GM23338 (cell line): Measurements from ENCODE around the gene CALML5. TPM values are rescaled to one million over a fixed set of nuclear protein-coding genes. Genes with fewer than 3 reads are reported as not detected.

Experiments
- ATAC-seq: fragments of 200-7000 bp; cut with Tn5 transposase; 3 replicates; pipeline ENCODE4 v1.9.1; 2020
- DNase-seq: peaks from one replicate; pipeline ENCODE4 v3.0.0-alpha.2; 2015; ENCODE audit warnings: low spot score
- H2AFZ ChIP-seq: fragments of 200-600 bp; sonication (generic); 2 replicates; pipeline ENCODE4 v1.8.0; 2016; ENCODE audit warnings: antibody characterized with exemption, mild to moderate bottlenecking, moderate library complexity
- H3F3A ChIP-seq: fragments of 200-600 bp; sonication (generic); replicated peaks from 2 replicates; pipeline ENCODE4 v1.8.0; 2017; ENCODE audit warnings: antibody characterized with exemption, mixed run types, low read depth
- H3K27ac ChIP-seq: fragments of 200-600 bp; sonication (generic); 2 replicates; pipeline ENCODE4 v1.6.1; 2016; ENCODE audit warnings: low read depth
- H3K27me3 ChIP-seq: fragments of 200-600 bp; sonication (generic); 2 replicates; pipeline ENCODE4 v1.8.0; 2016; ENCODE audit warnings: mild to moderate bottlenecking, mixed run types, moderate library complexity; ENCODE audit not compliant: insufficient read depth
- H3K36me3 ChIP-seq: fragments of 200-600 bp; sonication (generic); 2 replicates; pipeline ENCODE4 v1.8.0; 2016; ENCODE audit warnings: mild to moderate bottlenecking; ENCODE audit not compliant: insufficient read depth
- H3K4me1 ChIP-seq: fragments of 200-600 bp; sonication (generic); 2 replicates; pipeline ENCODE4 v1.8.0; 2016; ENCODE audit warnings: mild to moderate bottlenecking, moderate library complexity; ENCODE audit not compliant: insufficient read depth
- H3K4me2 ChIP-seq: fragments of 200-600 bp; sonication (generic); 2 replicates; pipeline ENCODE4 v1.7.1; 2017; ENCODE audit warnings: mixed run types
- H3K4me3 ChIP-seq: fragments of 200-600 bp; sonication (generic); 2 replicates; pipeline ENCODE4 v1.6.1; 2016; ENCODE audit warnings: mixed run types
- H3K79me2 ChIP-seq: fragments of 200-600 bp; sonication (generic); replicated peaks from 2 replicates; pipeline ENCODE4 v1.8.0; 2017; ENCODE audit warnings: mild to moderate bottlenecking; ENCODE audit not compliant: insufficient read depth
- H3K9me2 ChIP-seq: fragments of 200-600 bp; sonication (generic); 2 replicates; pipeline ENCODE4 v1.8.0; 2017; ENCODE audit not compliant: insufficient read depth
- H4K20me1 ChIP-seq: fragments of 200-600 bp; sonication (generic); replicated peaks from 2 replicates; pipeline ENCODE4 v1.8.0; 2017; ENCODE audit warnings: mild to moderate bottlenecking; ENCODE audit not compliant: insufficient read depth
- H3K27ac Mint-ChIP-seq: 2 replicates; pipeline ENCODE4 v1.8.0; 2020; ENCODE audit warnings: inconsistent platforms, mild to moderate bottlenecking, moderate library complexity, mixed read lengths
- H3K27me3 Mint-ChIP-seq: 3 replicates; pipeline ENCODE4 v1.8.0; 2022; ENCODE audit warnings: low read depth, mild to moderate bottlenecking, moderate library complexity, mixed read lengths, inconsistent platforms; ENCODE audit not compliant: insufficient read depth, poor library complexity
- H3K36me3 Mint-ChIP-seq: 3 replicates; pipeline ENCODE4 v1.8.0; 2021; ENCODE audit warnings: low read depth, mild to moderate bottlenecking, inconsistent platforms, moderate library complexity, mixed read lengths
- H3K4me1 Mint-ChIP-seq: 3 replicates; pipeline ENCODE4 v1.8.0; 2020; ENCODE audit warnings: mild to moderate bottlenecking, inconsistent platforms, mixed read lengths
- H3K4me3 Mint-ChIP-seq: 3 replicates; pipeline ENCODE4 v1.8.0; 2021; ENCODE audit warnings: moderate library complexity, mild to moderate bottlenecking, inconsistent platforms, mixed read lengths
- H3K9me3 Mint-ChIP-seq: 3 replicates; pipeline ENCODE4 v1.8.0; 2020; ENCODE audit warnings: moderate library complexity, mild to moderate bottlenecking, inconsistent platforms, mixed read lengths
- CREB1 ChIP-seq: fragments of 250-450 bp; sonication (Bioruptor Pico); IDR thresholded peaks from 2 replicates; pipeline ENCODE4 v1.5.0; 2020; ENCODE audit warnings: low read depth, mild to moderate bottlenecking, moderate library complexity
- JUNB ChIP-seq: IDR thresholded peaks from one replicate; pipeline ENCODE4 v1.6.1; 2016; ENCODE audit warnings: antibody characterized with exemption; ENCODE audit not compliant: unreplicated experiment
- STAT1 ChIP-seq: IDR thresholded peaks from one replicate; pipeline ENCODE4 v1.6.1; 2016; ENCODE audit warnings: antibody characterized with exemption; ENCODE audit not compliant: unreplicated experiment
- polyA plus RNA-seq: library from polyadenylated mRNA; unstranded; fragments of >200 nt; fragmentation: Nextera tagmentation; extraction: Ambion mirVana; gene quantifications from 2 replicates; pipeline ENCODE4 v1.2.1, GENCODE V29; 2016
- total RNA-seq: library from RNA; depleted of rRNA; stranded (reverse); fragments of >200 nt; shearing (Covaris generic); gene quantifications from 2 replicates; pipeline ENCODE4 v1.2.3, GENCODE V29; 2014
- TF ChIP-seq, protein P1 (sequence below): fragments of 250-450 bp; sonication (Bioruptor Pico); IDR thresholded peaks from 2 replicates; pipeline ENCODE4 v1.5.0; 2020; ENCODE audit warnings: mild to moderate bottlenecking, moderate library complexity
- TF ChIP-seq, protein P2 (sequence below): IDR thresholded peaks from one replicate; pipeline ENCODE4 v1.6.1; 2018; ENCODE audit warnings: antibody characterized with exemption; ENCODE audit not compliant: unreplicated experiment

The CALML5 gene
- total and polyA plus RNA-seq, 2 experiments from 2014 or later, result 0.40 TPM; not detected in 1

DNA sequence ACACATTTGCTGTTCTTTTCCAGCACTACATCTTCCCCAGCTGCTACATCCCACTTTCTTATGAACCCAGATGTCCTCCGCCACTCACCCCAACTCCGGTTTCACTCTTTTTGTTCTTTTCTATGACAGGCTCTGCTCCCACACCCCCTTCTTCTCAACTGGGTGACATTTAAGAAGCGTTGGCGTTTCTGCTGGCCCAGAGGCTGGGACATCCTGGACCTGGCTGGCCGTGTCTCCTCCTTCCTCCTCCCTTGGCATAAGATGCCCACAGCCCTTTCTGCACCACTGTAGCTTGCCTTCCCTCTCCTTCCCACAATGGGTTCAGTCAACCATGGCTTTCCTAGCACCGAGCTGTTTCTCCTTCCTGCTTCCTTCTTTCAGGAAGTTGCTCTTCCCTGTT, 9.4 kb upstream of the CALML5 start:
- Mint-ChIP-seq H3K9me3 (no peaks in the 10 kb centered on the region), H3K4me1 (peaks cover 22% of the 10 kb centered on the region), H3K4me3 (no peak overlapping the region), H3K36me3 (no peaks in the 10 kb centered on the region), H3K27me3 (peaks cover 5% of the 10 kb centered on the region), H3K27ac (no peak overlapping the region; the same call in 1 of the 2 replicates)
- Histone ChIP-seq H2AFZ (no peak overlapping the region), H3K4me3 (no peak overlapping the region), H3K4me2 (no peak overlapping the region), H3K27me3 (no peaks in the 10 kb centered on the region), H3F3A (no peaks in the 10 kb centered on the region), H3K79me2 (no peaks in the 10 kb centered on the region), H3K27ac (no peak overlapping the region), H4K20me1 (no peaks in the 10 kb centered on the region), H3K4me1 (peaks cover 6% of the 10 kb centered on the region; the same call in 1 of the 2 replicates), H3K9me2 (no peaks in the 10 kb centered on the region), H3K36me3 (no peaks in the 10 kb centered on the region)
- ATAC-seq (no peak), DNase-seq (no peak)
- no peak for TF ChIP-seq STAT1
- no peak for TF ChIP-seq JUNB
- TF ChIP-seq, protein P1, sequence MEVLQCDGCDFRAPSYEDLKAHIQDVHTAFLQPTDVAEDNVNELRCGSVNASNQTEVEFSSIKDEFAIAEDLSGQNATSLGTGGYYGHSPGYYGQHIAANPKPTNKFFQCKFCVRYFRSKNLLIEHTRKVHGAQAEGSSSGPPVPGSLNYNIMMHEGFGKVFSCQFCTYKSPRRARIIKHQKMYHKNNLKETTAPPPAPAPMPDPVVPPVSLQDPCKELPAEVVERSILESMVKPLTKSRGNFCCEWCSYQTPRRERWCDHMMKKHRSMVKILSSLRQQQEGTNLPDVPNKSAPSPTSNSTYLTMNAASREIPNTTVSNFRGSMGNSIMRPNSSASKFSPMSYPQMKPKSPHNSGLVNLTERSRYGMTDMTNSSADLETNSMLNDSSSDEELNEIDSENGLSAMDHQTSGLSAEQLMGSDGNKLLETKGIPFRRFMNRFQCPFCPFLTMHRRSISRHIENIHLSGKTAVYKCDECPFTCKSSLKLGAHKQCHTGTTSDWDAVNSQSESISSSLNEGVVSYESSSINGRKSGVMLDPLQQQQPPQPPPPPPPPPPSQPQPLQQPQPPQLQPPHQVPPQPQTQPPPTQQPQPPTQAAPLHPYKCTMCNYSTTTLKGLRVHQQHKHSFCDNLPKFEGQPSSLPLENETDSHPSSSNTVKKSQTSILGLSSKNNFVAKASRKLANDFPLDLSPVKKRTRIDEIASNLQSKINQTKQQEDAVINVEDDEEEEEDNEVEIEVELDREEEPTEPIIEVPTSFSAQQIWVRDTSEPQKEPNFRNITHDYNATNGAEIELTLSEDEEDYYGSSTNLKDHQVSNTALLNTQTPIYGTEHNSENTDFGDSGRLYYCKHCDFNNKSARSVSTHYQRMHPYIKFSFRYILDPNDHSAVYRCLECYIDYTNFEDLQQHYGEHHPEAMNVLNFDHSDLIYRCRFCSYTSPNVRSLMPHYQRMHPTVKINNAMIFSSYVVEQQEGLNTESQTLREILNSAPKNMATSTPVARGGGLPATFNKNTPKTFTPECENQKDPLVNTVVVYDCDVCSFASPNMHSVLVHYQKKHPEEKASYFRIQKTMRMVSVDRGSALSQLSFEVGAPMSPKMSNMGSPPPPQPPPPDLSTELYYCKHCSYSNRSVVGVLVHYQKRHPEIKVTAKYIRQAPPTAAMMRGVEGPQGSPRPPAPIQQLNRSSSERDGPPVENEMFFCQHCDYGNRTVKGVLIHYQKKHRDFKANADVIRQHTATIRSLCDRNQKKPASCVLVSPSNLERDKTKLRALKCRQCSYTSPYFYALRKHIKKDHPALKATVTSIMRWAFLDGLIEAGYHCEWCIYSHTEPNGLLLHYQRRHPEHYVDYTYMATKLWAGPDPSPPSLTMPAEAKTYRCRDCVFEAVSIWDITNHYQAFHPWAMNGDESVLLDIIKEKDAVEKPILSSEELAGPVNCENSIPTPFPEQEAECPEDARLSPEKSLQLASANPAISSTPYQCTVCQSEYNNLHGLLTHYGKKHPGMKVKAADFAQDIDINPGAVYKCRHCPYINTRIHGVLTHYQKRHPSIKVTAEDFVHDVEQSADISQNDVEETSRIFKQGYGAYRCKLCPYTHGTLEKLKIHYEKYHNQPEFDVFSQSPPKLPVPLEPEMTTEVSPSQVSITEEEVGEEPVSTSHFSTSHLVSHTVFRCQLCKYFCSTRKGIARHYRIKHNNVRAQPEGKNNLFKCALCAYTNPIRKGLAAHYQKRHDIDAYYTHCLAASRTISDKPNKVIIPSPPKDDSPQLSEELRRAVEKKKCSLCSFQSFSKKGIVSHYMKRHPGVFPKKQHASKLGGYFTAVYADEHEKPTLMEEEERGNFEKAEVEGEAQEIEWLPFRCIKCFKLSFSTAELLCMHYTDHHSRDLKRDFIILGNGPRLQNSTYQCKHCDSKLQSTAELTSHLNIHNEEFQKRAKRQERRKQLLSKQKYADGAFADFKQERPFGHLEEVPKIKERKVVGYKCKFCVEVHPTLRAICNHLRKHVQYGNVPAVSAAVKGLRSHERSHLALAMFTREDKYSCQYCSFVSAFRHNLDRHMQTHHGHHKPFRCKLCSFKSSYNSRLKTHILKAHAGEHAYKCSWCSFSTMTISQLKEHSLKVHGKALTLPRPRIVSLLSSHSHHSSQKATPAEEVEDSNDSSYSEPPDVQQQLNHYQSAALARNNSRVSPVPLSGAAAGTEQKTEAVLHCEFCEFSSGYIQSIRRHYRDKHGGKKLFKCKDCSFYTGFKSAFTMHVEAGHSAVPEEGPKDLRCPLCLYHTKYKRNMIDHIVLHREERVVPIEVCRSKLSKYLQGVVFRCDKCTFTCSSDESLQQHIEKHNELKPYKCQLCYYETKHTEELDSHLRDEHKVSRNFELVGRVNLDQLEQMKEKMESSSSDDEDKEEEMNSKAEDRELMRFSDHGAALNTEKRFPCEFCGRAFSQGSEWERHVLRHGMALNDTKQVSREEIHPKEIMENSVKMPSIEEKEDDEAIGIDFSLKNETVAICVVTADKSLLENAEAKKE (CRISPR knock-in tag), result no peak
- TF ChIP-seq, protein P2, sequence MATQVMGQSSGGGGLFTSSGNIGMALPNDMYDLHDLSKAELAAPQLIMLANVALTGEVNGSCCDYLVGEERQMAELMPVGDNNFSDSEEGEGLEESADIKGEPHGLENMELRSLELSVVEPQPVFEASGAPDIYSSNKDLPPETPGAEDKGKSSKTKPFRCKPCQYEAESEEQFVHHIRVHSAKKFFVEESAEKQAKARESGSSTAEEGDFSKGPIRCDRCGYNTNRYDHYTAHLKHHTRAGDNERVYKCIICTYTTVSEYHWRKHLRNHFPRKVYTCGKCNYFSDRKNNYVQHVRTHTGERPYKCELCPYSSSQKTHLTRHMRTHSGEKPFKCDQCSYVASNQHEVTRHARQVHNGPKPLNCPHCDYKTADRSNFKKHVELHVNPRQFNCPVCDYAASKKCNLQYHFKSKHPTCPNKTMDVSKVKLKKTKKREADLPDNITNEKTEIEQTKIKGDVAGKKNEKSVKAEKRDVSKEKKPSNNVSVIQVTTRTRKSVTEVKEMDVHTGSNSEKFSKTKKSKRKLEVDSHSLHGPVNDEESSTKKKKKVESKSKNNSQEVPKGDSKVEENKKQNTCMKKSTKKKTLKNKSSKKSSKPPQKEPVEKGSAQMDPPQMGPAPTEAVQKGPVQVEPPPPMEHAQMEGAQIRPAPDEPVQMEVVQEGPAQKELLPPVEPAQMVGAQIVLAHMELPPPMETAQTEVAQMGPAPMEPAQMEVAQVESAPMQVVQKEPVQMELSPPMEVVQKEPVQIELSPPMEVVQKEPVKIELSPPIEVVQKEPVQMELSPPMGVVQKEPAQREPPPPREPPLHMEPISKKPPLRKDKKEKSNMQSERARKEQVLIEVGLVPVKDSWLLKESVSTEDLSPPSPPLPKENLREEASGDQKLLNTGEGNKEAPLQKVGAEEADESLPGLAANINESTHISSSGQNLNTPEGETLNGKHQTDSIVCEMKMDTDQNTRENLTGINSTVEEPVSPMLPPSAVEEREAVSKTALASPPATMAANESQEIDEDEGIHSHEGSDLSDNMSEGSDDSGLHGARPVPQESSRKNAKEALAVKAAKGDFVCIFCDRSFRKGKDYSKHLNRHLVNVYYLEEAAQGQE, result no peak
- TF ChIP-seq CREB1 (CRISPR knock-in tag), result no peak
